KOPT-K1 (cell line): ENCODE results near the gene SULT1C3.

ENCODE experiments used
- H3K27ac ChIP-seq: fragments of 200-600 bp; sonication (generic); 2 replicates; pipeline ENCODE4 v1.5.1; 2016; ENCODE audit warnings: antibody characterized with exemption, mild to moderate bottlenecking, low read depth, low read length; ENCODE audit not compliant: poor library complexity, severe bottlenecking
- H3K36me3 ChIP-seq: fragments of 200-600 bp; sonication (generic); 2 replicates; pipeline ENCODE4 v1.5.1; 2017; ENCODE audit warnings: antibody characterized with exemption, mild to moderate bottlenecking, low read length, moderate library complexity; ENCODE audit not compliant: insufficient read depth
- H3K9me3 ChIP-seq: fragments of 200-600 bp; sonication (generic); 2 replicates; pipeline ENCODE4 v1.5.1; 2017; ENCODE audit warnings: antibody characterized with exemption, low read length, mild to moderate bottlenecking; ENCODE audit not compliant: insufficient read depth, poor library complexity, severe bottlenecking

SULT1C3 gene

GRCh38 chr2:108309903-108310302 is 70.1 kb downstream of the SULT1C3 start:
- no peaks in the 10 kb centered on the region for H3K9me3 ChIP-seq
- no peak overlapping the region for H3K27ac ChIP-seq
- no peaks in the 10 kb centered on the region for H3K36me3 ChIP-seq
